ENCODE results near the gene DGKB. TPM values are rescaled to one million over a fixed set of nuclear protein-coding genes. Genes with fewer than 3 reads are reported as not detected.

Gene DGKB
- total RNA-seq, 1 experiment from 2014 or later = not detected

GRCh38 chr7:14394786-14395185 is 507.8 kb downstream of the DGKB start:
- no TSS peak for BruUV-seq (replicated peaks)
- H3K4me3 Mint-ChIP-seq (ENCODE audit: low read depth, unreplicated experiment) = no peak overlapping the region

GRCh38 chr7:14389595-14389994 is 513.0 kb downstream of the DGKB start:
- Mint-ChIP-seq H3K27ac (ENCODE audit: unreplicated experiment) (no peak overlapping the region), H3K27me3 (ENCODE audit: unreplicated experiment) (no peaks in the 10 kb centered on the region), H3K4me1 (ENCODE audit: low read depth, unreplicated experiment) (no peaks in the 10 kb centered on the region), H3K36me3 (ENCODE audit: insufficient read depth, unreplicated experiment) (no peaks in the 10 kb centered on the region), H3K4me3 (ENCODE audit: low read depth, unreplicated experiment) (no peak overlapping the region), H3K9me3 (ENCODE audit: low read depth, unreplicated experiment) (peaks cover 3% of the 10 kb centered on the region)
- TF ChIP-seq CTCF (IDR thresholded peaks at IDR 0.05; ENCODE audit: unreplicated experiment) = no peak
- DNase-seq = no peak
- CTCF ChIA-PET = interaction anchor here (0.6 kb wide), 1 partner anchor 9 kb away, joined by 3 read pairs; no protein-coding TSS in a partner anchor
- intact Hi-C loops (cut with micrococcal nuclease; ENCODE audit: unreplicated experiment) = no loop called here
- no TSS peak for BruUV-seq (replicated peaks)

More at GRCh38 chr7:14394786-14395185, 507.8 kb downstream of the DGKB start:
- intact Hi-C loops (cut with micrococcal nuclease; ENCODE audit: unreplicated experiment) = no loop called here
- H3K9me3 Mint-ChIP-seq (ENCODE audit: low read depth, unreplicated experiment) = peaks cover 3% of the 10 kb centered on the region
- DNase-seq = no peak
- CTCF ChIA-PET = interaction anchor here (0.7 to 1.1 kb wide), 3 partner anchors 404 to 662 kb away, joined by 3 to 4 read pairs (median 3); no protein-coding TSS in a partner anchor
- H3K4me1 Mint-ChIP-seq (ENCODE audit: low read depth, unreplicated experiment) = no peaks in the 10 kb centered on the region
- no peak for TF ChIP-seq CTCF (IDR thresholded peaks at IDR 0.05; ENCODE audit: unreplicated experiment)
- no peak overlapping the region for H3K27ac Mint-ChIP-seq (ENCODE audit: unreplicated experiment)
- H3K27me3 Mint-ChIP-seq (ENCODE audit: unreplicated experiment) = no peaks in the 10 kb centered on the region
- H3K36me3 Mint-ChIP-seq (ENCODE audit: insufficient read depth, unreplicated experiment) = no peaks in the 10 kb centered on the region

- H3K27ac Mint-ChIP-seq (ENCODE audit: unreplicated experiment) = no peak overlapping the region
- H3K9me3 Mint-ChIP-seq (ENCODE audit: low read depth, unreplicated experiment) = peaks cover 3% of the 10 kb centered on the region
- no TSS peak for BruUV-seq (replicated peaks)
- CTCF ChIA-PET = no interaction called here
- no peak for TF ChIP-seq CTCF (IDR thresholded peaks at IDR 0.05; ENCODE audit: unreplicated experiment)
- H3K27me3 Mint-ChIP-seq (ENCODE audit: unreplicated experiment) = no peaks in the 10 kb centered on the region
- no peak for DNase-seq
- no peak overlapping the region for H3K4me3 Mint-ChIP-seq (ENCODE audit: low read depth, unreplicated experiment)
- intact Hi-C loops (cut with micrococcal nuclease; ENCODE audit: unreplicated experiment) = no loop called here
- H3K4me1 Mint-ChIP-seq (ENCODE audit: low read depth, unreplicated experiment) = no peaks in the 10 kb centered on the region
- H3K36me3 Mint-ChIP-seq (ENCODE audit: insufficient read depth, unreplicated experiment) = no peaks in the 10 kb centered on the region
These were observed 513.4 kb downstream of the DGKB start for GRCh38 chr7:14389181-14389591.

GRCh38 chr7:14385074-14385473 is 517.5 kb downstream of the DGKB start:
- Mint-ChIP-seq H3K4me1 (ENCODE audit: low read depth, unreplicated experiment) (peaks cover 11% of the 10 kb centered on the region), H3K9me3 (ENCODE audit: low read depth, unreplicated experiment) (no peaks in the 10 kb centered on the region), H3K36me3 (ENCODE audit: insufficient read depth, unreplicated experiment) (no peaks in the 10 kb centered on the region), H3K4me3 (ENCODE audit: low read depth, unreplicated experiment) (no peak overlapping the region), H3K27me3 (ENCODE audit: unreplicated experiment) (no peaks in the 10 kb centered on the region), H3K27ac (ENCODE audit: unreplicated experiment) (no peak overlapping the region)
- intact Hi-C loops (cut with micrococcal nuclease; ENCODE audit: unreplicated experiment) = no loop called here
- CTCF ChIA-PET = no interaction called here
- DNase-seq = no peak
- TF ChIP-seq CTCF (IDR thresholded peaks at IDR 0.05; ENCODE audit: unreplicated experiment) = no peak
- BruUV-seq (replicated peaks) = no TSS peak
